Colonic mucosa (tissue), 4 donors: ENCODE measurements around the gene SEMA6B. TPM values are rescaled to one million over a fixed set of nuclear protein-coding genes. Genes with fewer than 3 reads are reported as not detected.

Experiments used
- DNase-seq: peaks from one replicate; pipeline ENCODE4 v3.0.0-alpha.2; 2020
- H3K27ac ChIP-seq: fragments of 200-600 bp; one replicate; pipeline ENCODE4 v1.8.0; 2021
- H3K27me3 ChIP-seq: fragments of 200-600 bp; one replicate; pipeline ENCODE4 v1.8.0; 2021
- H3K36me3 ChIP-seq: fragments of 200-600 bp; one replicate; pipeline ENCODE4 v1.8.0; 2021
- H3K4me1 ChIP-seq: fragments of 200-600 bp; one replicate; pipeline ENCODE4 v1.8.0; 2021; ENCODE audit warnings: mild to moderate bottlenecking
- H3K4me3 ChIP-seq: fragments of 200-600 bp; one replicate; pipeline ENCODE4 v1.8.0; 2021
- H3K9ac ChIP-seq, 2 donors: one replicate each; pipeline ENCODE4 v1.7.0; 2013; ENCODE audit warnings: control low read depth in 2 of 2, low read depth in 2 of 2, low read length in 2 of 2
- H3K9me3 ChIP-seq: fragments of 200-600 bp; one replicate; pipeline ENCODE4 v1.8.0; 2021
- CTCF ChIP-seq: fragments of 200-600 bp; IDR thresholded peaks from one replicate; pipeline ENCODE4 v1.8.0; 2022; ENCODE audit warnings: antibody characterized with exemption, mild to moderate bottlenecking
- intact Hi-C: fragments of 100-400 bp; cut with DNase I; formaldehyde crosslinking; loops from one replicate; pipeline ENCODE4 v1.14.1; 2022
- total RNA-seq, 2 donors: library from RNA; stranded (reverse); fragmentation: NEBNext Ultra II Directional in 1 of 2; extraction: Animal tissue kit (Norgen Biotek cat#: 25700) in 1 of 2; gene quantifications; one replicate each; pipeline ENCODE4 v1.2.1, GENCODE V29; 2021
- donor health status: healthy.
- donor health status: DM: no; HTN: no; CAD: no.
- donor health status: DM: no; HTN: no; CAD: no.

The SEMA6B gene
- total RNA-seq, 2 donors from 2014 or later: 1.3 to 5.6 TPM

DNA sequence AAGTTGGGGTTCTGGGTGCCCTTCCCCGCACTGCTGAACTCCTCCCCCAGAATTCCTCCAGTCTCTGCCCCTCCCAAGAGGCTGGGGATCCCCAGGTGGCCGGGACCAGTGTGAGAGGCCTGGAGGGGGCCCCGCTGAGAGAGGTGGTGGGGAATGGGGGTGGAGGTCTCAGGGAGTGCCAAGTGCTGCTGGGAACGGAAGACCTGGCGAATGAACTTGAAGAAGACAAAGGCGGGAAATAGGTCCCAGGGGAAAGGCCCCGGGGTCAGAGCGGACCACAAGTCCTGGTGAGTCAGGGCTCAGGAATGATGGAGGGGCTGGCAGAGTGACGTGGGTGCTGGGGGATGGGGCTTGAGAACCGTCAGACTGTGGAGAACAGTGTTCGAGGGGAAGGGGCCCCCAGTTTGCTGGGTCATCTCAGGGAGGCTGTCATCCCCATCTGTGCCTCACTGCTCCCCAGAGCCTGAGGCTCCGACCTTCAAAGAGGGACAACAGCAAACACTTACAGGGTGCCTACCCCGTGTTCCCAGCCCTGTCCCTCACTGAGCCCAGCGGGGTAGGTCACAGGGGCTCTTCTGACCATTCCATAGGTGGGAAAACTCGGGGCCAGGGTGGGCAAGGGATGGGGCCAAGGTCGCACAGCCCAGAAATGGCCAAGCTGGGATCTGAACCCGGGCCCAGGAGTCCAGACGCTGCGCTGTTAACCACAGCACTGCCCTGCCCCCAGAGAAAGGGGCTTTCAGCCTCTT lies 16.0 kb upstream of the SEMA6B start:
- no peak for DNase-seq
- peaks cover 18% of the 10 kb centered on the region for H3K27me3 ChIP-seq
- no peak overlapping the region for H3K27ac ChIP-seq

DNA sequence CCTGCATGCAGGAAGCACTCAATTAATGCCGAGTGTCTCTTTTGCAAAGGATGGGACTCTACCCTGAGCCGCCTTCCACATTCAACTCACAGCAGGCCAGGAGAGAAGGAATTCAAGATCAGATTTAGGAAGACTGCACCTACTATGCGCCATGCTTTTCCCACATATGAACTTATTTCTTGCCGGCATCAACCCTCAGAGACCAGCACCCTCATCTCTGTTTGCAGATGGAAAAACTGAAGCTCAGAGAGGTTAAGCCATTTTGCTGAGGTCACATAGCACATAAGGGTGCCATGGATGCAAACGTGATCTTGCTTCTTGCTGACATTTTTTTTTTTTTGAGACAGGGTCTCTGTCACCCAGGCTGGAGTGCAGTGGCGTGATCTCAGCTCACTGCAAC lies 14.2 kb upstream of the SEMA6B start:
- H3K27ac ChIP-seq: no peak overlapping the region
- H3K9ac ChIP-seq: no peak overlapping the region
- H3K4me1 ChIP-seq: no peaks in the 10 kb centered on the region
- no peaks in the 10 kb centered on the region for H3K9me3 ChIP-seq
- no peak for TF ChIP-seq CTCF
- no peak overlapping the region for H3K4me3 ChIP-seq
- DNase-seq: no peak
- H3K27me3 ChIP-seq: peaks cover 6% of the 10 kb centered on the region
- H3K36me3 ChIP-seq: no peaks in the 10 kb centered on the region
- intact Hi-C loops: no loop called here

More for the DNA sequence above, 16.0 kb upstream of the SEMA6B start:
- intact Hi-C loops: loop anchor here (5.0 kb wide), 1 partner anchor 62 kb away; the partner anchor contains the start of gene TNFAIP8L1
- Histone ChIP-seq H3K4me1 (no peaks in the 10 kb centered on the region), H3K9me3 (no peaks in the 10 kb centered on the region), H3K9ac (no peak overlapping the region), H3K4me3 (no peak overlapping the region), H3K36me3 (no peaks in the 10 kb centered on the region)
- no peak for TF ChIP-seq CTCF

GRCh38 chr19:4571305-4571917 lies 11.9 kb upstream of the SEMA6B start:
- Histone ChIP-seq H3K9ac (no peak overlapping the region), H3K36me3 (no peaks in the 10 kb centered on the region), H3K4me1 (no peaks in the 10 kb centered on the region), H3K27me3 (peaks cover 4% of the 10 kb centered on the region), H3K27ac (no peak overlapping the region), H3K9me3 (no peaks in the 10 kb centered on the region), H3K4me3 (no peak overlapping the region)
- no peak for TF ChIP-seq CTCF
- no peak for DNase-seq
- intact Hi-C loops: no loop called here

GRCh38 chr19:4570916-4571304 lies 11.4 kb upstream of the SEMA6B start:
- TF ChIP-seq CTCF: no peak
- intact Hi-C loops: no loop called here
- Histone ChIP-seq H3K9ac (no peak overlapping the region), H3K27ac (no peak overlapping the region), H3K4me3 (no peak overlapping the region), H3K36me3 (no peaks in the 10 kb centered on the region), H3K4me1 (no peaks in the 10 kb centered on the region), H3K9me3 (no peaks in the 10 kb centered on the region), H3K27me3 (peaks cover 4% of the 10 kb centered on the region)
- DNase-seq: no peak

- H3K27ac ChIP-seq: no peak overlapping the region
- H3K4me3 ChIP-seq: no peak overlapping the region
- peaks cover 4% of the 10 kb centered on the region for H3K27me3 ChIP-seq
- H3K9me3 ChIP-seq: no peaks in the 10 kb centered on the region
- DNase-seq: no peak
- no peak for TF ChIP-seq CTCF
- intact Hi-C loops: no loop called here
- no peaks in the 10 kb centered on the region for H3K4me1 ChIP-seq
- no peak overlapping the region for H3K9ac ChIP-seq
- H3K36me3 ChIP-seq: no peaks in the 10 kb centered on the region
Measured at GRCh38 chr19:4570402-4570801, 10.9 kb upstream of the SEMA6B start.
